ENCODE results near the gene FAM131A.

The FAM131A gene

DNA sequence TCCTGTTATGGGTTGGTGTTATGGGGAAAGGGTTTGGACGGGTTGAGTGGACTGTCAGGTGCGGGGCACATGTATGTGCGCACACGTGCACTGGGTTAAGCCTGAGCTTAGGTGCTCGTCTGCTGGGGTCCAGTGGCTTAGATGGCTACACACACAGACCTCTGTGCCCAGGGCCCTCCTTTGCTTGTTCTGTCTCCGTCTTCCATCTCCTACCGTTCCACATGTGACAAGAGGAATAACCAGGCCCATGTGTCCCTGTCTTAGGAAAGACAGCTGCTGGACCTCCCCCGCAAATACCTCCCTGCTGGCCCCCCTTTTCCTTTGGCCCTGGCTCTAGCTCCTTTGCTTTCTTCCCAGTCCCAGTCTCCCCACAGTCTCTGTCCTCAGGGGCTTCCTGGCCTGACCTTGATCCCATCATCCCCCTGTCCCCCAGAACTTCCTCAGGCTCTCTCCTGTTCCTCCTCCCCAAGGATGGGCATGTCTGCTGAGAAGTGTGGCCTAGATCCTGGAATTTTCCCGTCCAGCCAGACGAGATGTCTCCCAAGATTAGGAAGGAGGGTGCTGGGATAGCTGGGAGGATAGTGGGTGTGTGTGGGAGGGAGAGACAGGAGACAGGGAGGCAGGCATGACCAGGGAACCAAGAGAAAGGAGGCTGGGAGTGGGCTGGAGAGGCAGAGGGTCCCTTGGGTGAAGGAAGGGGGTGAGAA lies 41.4 kb downstream of the FAM131A start:
- DNase-seq: no peak

DNA sequence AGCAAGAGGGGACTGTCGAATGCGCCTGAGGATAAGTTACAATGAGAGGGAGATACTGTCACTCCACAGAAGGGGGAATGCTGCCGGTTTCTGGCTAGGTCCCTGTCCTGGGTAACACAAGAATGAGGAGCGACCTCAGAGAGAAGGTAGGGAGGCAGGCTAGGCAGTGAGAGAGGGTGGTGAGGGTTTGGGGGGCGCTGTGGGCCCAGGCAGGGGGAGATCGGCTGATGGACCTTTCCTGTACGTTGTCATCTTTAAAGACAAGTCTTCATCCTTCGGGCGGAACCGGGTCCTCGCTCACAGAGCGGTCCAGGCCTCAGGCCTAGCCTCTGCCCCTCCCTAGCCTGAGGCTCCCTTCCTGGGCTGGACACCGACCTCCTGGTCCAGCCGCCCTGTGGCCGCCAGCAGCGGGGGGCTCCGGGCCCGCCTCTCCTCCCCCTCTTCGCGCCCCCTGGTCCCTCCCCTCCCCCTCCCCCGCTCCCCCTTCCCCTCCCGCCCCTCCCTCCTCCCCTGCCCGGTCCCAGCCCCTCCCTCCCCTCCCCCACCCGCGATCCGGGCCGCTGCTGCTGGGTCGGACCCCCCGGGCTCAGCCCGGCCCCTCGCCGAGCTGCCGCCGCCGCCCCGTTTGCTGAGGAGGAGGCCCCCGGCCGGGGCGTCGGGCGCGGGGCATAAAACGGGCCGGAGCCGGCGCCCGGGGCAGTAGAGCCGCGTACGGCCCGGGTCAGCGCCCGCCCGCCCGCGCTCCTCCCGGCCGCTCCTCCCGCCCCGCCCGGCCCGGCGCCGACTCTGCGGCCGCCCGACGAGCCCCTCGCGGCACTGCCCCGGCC lies 42.2 kb downstream of the FAM131A start, which contains the start of gene CHRD:
Gene CHRD, plus strand, starts transcription at position 697 of the 827 bp plus-strand sequence. CDS start 265 bp downstream, outside the sequence.
- DNase-seq: no peak

DNA sequence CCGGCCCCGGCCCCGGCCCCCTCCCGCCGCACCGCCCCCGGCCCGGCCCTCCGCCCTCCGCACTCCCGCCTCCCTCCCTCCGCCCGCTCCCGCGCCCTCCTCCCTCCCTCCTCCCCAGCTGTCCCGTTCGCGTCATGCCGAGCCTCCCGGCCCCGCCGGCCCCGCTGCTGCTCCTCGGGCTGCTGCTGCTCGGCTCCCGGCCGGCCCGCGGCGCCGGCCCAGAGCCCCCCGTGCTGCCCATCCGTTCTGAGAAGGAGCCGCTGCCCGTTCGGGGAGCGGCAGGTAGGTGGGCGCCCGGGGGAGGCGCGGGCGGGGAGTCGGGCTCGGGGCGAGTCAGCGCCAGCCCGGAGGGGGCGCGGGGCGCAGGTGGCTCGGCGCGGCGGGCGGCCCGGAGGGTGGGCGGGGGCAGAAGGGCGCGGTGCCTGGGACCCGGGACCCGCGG lies 42.8 kb downstream of the FAM131A start:
- no peak for DNase-seq

DNA sequence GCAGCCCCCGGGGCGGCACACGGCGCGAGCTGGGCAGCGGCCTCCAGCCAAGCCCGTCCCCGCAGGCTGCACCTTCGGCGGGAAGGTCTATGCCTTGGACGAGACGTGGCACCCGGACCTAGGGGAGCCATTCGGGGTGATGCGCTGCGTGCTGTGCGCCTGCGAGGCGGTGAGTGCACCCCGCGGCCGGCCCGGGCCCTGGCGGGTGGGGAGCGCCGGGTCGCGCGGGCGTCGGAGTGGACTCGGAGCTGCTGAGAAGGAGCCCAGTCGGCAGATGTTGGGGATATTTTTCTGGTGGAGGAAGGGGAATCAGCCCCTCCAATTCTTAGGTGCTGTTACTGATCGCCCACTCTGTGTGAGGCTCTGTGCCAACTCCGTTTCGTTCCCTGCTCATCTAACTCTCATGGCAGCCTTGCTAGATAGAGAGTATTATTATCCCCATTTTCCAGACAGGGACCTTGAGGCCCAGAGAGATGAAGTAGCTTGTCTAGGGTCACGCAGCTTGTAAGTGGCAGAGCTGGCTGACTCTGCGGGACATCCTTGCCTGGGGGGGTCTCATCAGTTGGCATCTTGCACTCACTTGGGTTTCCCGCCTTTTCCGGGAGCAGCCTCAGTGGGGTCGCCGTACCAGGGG lies 43.3 kb downstream of the FAM131A start:
- no peak for DNase-seq

DNA sequence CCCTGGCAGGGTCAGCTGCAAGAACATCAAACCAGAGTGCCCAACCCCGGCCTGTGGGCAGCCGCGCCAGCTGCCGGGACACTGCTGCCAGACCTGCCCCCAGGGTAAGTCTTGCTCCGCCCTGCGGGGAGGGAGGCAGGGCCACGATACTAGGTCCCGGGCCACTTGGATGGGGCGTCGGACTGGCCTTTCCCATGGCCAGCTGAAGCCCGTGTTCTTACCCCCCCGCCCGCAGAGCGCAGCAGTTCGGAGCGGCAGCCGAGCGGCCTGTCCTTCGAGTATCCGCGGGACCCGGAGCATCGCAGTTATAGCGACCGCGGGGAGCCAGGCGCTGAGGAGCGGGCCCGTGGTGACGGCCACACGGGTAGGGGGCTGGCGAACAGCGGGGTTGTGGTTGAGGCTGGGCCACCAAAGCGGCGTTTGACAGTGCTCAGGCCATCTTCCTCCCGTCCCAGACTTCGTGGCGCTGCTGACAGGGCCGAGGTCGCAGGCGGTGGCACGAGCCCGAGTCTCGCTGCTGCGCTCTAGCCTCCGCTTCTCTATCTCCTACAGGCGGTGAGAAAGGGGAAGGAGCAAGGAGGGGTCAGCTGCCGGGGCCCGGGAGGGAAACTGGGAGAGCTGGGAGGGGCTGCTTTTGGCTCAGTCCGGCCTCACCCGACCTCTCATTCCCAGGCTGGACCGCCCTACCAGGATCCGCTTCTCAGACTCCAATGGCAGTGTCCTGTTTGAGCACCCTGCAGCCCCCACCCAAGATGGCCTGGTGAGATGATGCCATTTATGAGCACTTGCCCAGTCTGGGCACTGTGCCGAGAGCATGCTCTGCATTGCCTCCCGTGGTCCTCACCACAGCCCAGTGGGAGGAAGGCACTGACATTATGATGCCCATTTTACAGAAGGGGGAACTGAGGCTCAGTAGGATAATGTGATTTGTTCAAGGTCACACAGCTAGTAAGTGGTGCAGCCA lies 44.1 kb downstream of the FAM131A start:
- peak; percentile 60 to 70 for DNase-seq

DNA sequence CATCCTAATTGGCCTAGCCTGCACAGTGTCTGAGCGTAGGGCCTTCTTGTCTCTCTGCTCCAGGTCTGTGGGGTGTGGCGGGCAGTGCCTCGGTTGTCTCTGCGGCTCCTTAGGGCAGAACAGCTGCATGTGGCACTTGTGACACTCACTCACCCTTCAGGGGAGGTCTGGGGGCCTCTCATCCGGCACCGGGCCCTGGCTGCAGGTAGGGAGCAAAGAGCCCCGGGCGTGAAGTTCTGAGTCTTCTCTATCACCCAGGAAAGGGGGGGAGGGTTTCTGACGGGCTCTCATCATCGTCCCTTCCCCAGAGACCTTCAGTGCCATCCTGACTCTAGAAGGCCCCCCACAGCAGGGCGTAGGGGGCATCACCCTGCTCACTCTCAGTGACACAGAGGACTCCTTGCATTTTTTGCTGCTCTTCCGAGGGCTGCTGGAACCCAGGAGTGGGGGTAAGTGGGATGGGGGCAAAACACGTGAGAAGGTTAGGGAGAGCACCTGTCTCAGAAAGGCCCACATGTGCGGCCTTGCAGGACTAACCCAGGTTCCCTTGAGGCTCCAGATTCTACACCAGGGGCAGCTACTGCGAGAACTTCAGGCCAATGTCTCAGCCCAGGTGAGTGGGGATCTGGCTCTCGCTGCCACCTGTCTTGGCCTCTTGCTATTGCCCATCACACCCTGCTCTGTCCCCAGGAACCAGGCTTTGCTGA lies 45.1 kb downstream of the FAM131A start:
- no peak for DNase-seq

DNA sequence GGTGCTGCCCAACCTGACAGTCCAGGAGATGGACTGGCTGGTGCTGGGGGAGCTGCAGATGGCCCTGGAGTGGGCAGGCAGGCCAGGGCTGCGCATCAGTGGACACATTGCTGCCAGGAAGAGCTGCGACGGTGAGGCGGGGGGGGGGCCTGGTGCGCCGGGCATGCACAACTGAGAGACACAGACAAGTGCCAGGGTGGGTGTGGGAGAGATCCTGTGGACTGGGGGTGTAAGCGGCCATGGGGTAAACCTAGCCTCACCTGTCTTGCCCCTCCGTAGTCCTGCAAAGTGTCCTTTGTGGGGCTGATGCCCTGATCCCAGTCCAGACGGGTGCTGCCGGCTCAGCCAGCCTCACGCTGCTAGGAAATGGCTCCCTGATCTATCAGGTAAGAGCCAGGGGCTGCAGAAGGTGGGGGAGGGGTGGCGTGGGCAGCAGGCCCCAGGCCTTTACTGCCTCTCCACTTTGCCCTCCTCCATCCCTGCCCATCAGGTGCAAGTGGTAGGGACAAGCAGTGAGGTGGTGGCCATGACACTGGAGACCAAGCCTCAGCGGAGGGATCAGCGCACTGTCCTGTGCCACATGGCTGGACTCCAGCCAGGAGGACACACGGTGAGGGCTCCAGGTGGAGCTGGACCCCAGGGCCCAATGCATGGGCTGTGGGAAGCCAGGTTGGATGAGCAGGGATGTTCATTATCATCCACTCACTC lies 45.8 kb downstream of the FAM131A start:
- no peak for DNase-seq

DNA sequence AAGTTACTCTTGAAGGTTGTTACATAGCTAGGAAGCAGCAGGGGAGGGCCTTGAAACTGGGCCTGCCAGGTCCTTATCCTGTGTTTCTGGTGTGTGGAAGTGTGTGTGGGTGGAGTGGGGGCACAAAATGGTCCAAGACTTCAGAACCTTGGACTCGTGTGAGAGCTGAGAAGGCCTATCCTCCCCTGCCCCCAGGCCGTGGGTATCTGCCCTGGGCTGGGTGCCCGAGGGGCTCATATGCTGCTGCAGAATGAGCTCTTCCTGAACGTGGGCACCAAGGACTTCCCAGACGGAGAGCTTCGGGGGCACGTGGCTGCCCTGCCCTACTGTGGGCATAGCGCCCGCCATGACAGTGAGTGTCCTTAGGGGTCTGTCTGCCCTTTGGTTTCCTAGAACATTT lies 46.9 kb downstream of the FAM131A start:
- DNase-seq: peak in 1 of 2 donors; percentile 27

DNA sequence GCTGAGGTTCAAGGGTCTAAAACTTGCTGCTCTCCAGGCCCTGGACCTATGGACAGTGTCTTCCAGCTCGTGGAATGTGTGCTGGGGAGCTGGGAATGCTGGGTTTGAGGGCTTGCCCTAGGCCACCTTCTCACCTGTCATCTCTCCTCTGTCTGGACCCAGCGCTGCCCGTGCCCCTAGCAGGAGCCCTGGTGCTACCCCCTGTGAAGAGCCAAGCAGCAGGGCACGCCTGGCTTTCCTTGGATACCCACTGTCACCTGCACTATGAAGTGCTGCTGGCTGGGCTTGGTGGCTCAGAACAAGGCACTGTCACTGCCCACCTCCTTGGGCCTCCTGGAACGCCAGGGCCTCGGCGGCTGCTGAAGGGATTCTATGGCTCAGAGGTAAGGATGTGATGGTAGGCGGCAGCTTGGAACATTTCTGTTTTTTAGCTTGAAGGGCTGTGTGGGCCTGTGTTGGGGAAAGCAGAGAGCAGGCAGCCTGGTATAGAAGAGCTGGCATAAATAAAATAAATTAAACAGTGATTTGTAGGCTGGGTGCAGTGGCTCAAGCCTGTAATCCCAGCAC lies 47.5 kb downstream of the FAM131A start:
- no peak for DNase-seq

DNA sequence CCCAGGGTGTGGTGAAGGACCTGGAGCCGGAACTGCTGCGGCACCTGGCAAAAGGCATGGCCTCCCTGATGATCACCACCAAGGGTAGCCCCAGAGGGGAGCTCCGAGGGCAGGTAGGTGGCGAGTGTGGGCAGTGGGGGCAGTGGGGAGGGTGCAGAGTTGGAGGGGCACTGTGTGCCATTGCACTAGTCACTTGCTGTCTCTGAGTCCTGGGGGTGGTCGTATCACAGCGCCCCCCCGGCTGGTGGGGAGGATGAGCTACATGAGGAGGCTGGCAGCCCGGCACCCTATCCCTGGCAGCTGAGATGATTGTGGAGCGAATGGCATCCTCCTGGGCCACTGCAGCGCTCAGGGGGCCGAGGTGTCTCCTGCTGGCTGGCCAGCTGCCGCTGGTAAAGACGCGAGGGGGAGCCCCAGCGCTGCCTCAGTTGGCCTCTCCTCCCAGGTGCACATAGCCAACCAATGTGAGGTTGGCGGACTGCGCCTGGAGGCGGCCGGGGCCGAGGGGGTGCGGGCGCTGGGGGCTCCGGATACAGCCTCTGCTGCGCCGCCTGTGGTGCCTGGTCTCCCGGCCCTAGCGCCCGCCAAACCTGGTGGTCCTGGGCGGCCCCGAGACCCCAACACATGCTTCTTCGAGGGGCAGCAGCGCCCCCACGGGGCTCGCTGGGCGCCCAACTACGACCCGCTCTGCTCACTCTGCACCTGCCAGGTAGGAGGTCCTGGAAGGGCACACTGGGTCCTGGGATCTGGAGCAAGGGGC lies 48.8 kb downstream of the FAM131A start:
- no peak for DNase-seq

DNA sequence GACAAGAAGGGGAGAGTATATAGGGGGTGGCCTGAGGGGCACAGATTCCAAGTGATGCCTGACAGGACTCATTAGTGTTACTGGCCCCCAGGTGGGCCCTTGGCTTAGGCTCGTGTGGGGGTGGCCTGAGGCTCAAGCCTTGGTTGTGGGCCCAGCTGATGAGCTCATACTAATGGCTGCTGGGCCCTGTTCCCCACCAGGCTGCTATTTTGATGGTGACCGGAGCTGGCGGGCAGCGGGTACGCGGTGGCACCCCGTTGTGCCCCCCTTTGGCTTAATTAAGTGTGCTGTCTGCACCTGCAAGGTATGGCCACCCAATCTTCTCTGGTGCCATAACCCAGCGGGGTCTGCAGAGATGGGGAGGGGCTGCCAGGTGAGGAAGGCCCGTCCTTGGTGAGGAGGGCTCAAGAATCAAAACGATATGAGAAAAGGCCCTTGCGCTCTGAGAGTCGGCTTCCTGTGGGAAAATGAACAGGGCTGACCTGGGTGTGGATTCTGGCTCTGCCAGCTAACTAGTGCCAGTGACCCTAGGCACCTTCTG lies 49.8 kb downstream of the FAM131A start:
- DNase-seq: no peak

DNA sequence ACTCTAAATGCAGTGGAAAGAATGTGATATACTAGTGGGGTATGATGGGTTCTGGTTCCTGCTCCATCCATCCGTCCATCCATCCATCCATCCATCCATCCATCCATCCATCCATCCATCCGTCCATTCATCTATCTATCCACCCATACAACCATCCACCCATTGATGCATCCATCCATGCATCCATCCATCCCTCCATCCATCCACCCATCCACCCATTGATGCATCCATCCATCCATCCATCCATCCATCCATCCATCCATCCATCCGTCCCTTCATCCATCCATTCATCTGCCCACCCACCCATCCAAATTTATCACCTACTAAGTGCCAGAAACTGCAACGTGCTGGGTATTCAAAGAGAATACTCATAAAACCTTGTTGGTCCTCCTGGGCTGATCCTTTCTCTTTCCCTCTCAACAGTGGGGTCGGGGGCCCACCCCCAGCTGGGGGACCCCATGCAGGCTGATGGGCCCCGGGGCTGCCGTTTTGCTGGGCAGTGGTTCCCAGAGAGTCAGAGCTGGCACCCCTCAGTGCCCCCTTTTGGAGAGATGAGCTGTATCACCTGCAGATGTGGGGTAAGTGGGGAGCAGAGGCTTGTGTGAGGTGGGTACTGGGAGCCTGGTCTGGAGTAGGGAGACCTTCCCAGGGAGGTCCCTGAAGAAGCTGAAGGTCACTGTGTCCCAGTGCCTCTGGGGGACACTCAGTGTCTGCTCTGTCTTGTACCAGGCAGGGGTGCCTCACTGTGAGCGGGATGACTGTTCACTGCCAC lies 51.0 kb downstream of the FAM131A start:
- no peak for DNase-seq

DNA sequence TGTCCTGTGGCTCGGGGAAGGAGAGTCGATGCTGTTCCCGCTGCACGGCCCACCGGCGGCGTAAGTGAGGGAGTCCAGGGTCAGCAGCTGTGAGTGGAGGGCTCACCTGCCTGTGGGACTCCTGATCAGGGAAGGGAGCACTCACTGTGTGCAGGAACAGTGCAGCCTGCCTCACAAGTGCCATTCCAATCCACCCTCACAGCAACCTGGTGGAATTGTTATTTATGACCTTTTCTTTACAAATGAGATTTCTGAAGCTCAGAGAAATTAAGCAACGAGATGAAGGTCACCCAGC lies 51.5 kb downstream of the FAM131A start:
- no peak for DNase-seq

DNA sequence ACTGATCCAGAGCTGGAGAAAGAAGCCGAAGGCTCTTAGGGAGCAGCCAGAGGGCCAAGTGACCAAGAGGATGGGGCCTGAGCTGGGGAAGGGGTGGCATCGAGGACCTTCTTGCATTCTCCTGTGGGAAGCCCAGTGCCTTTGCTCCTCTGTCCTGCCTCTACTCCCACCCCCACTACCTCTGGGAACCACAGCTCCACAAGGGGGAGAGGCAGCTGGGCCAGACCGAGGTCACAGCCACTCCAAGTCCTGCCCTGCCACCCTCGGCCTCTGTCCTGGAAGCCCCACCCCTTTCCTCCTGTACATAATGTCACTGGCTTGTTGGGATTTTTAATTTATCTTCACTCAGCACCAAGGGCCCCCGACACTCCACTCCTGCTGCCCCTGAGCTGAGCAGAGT lies 52.0 kb downstream of the FAM131A start:
- DNase-seq: no peak

DNA sequence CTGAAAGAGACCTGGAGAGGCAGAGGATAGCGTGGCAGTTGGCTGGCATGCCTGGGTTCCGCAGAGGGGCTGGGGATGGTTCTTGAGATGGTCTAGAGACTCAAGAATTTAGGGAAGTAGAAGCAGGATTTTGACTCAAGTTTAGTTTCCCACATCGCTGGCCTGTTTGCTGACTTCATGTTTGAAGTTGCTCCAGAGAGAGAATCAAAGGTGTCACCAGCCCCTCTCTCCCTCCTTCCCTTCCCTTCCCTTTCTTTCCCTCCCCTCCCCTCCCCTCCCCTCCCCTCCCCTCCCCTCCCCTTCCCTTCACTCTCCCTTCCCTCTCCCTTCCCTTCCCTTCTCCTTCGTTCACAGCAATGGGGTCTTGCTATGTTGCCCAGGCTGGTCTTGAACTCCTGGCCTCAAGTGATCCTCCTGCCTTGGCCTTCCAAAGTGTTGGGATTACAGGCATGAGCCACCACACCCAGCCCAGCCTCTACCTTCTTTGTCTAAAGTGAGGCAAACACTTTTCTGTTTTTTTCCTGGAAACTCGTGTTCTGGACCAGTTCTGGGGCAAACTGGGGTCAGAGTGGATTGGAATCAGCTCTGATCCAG lies 52.6 kb downstream of the FAM131A start:
- no peak for DNase-seq

DNA sequence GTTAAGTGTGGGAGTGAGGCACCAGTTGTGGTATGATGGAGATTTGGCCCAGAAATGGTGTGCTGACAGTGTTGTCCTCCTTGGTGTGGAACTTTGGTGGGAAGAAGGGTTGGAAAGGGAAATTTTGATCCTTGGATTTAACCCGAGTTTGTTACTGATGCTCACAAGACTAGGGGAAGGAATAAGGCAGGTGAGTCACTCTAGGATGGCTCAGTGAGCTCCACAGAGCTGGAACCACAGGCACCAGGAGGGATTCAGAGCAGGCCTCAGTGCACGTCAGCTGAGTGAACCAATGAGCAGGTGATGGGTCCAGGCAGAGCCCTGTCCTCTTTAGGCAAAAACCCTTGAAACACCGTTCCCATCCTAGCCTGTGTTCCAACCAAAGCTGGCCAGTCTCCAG lies 53.9 kb downstream of the FAM131A start:
- no peak for DNase-seq

DNA sequence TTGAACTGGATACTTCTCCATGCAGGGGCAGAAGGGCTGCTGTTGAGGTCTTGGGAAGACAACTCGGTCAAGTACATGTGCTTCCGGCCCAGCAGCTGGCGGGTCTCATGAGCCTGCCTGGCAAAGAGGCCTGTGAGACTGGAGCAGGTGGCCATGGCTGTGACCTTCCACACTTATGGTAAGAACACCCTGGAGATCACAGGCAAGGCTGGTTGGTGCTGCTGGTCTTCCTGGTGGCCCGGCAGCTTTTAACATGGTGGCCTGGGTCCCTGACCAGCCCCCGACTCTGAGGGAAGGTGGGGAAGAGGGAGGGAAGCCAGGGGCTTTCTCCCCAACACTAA lies 57.9 kb downstream of the FAM131A start:
- DNase-seq: no peak
